Stimulated activated CD4-positive, alpha-beta T cell treated with anti-CD3 and anti-CD28 coated beads, Interleukin-2, amount 100 ng/mL, for 48 hours (primary cell): ENCODE measurements around the gene CT45A6.
"Not testable (repeated sequence)": the region's sequence is repeated elsewhere in the genome, so short reads cannot be mapped to it uniquely, and the experiment has no call there.

ENCODE experiments used
- DNase-seq, 2 donors: peaks; one replicate each; pipeline ENCODE4 v3.0.0-alpha.2; 2020

CT45A6 gene

DNA sequence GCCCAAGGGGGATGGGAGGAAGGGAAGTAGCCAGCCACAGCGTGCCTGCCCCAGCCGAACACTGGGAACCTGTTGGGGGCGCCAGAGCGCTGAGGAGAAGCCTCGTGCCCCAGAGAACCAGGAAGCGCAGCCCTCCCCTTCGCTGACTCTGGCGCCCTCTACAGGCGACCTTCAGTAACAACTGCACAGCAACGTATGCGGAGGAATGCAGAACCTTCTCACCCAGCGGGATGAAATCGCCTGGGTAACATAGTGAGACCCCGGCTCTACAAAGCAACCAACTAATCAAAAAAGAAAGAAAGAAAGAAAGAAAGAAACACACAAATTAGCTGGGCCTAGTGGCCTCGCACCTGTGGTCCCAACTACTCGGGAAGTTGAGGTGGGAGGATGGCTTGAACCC, at the start of gene CT45A6:
Gene CT45A6 (minus strand): TSS at position 101 of the 400 bp plus-strand sequence. CDS start 3,794 bp downstream, outside the sequence.
- not testable (repeated sequence) for DNase-seq

DNA sequence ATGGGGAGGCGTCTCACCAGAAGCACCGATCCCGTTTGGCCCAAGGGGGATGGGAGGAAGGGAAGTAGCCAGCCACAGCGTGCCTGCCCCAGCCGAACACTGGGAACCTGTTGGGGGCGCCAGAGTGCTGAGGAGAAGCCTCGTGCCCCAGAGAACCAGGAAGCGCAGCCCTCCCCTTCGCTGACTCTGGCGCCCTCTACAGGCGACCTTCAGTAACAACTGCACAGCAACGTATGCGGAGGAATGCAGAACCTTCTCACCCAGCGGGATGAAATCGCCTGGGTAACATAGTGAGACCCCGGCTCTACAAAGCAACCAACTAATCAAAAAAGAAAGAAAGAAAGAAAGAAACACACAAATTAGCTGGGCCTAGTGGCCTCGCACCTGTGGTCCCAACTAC, 34.6 kb upstream of the CT45A6 start, which contains the start of gene CT45A7:
Gene CT45A7 (minus strand): TSS at position 101 of the 400 bp plus-strand sequence. CDS start 3,747 bp downstream, outside the sequence.
- DNase-seq = not testable (repeated sequence)

GRCh38 chrX:135819912-135820311, 17.3 kb upstream of the CT45A6 start, which contains the start of gene CT45A2:
Gene CT45A2 (minus strand): TSS chrX:135820012. CDS start chrX:135816265, 3,747 bp downstream.
- not testable (repeated sequence) for DNase-seq

GRCh38 chrX:135785403-135785802, 17.2 kb downstream of the CT45A6 start, which contains the start of gene CT45A5:
Gene CT45A5 (minus strand): TSS chrX:135785503. CDS start chrX:135781729, 3,774 bp downstream.
- not testable (repeated sequence) for DNase-seq

DNA sequence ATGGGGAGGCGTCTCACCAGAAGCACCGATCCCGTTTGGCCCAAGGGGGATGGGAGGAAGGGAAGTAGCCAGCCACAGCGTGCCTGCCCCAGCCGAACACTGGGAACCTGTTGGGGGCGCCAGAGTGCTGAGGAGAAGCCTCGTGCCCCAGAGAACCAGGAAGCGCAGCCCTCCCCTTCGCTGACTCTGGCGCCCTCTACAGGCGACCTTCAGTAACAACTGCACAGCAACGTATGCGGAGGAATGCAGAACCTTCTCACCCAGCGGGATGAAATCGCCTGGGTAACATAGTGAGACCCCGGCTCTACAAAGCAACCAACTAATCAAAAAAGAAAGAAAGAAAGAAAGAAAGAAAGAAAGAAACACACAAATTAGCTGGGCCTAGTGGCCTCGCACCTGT, 34.5 kb downstream of the CT45A6 start, which contains the start of gene CT45A3:
Gene CT45A3 (minus strand): TSS at position 101 of the 400 bp plus-strand sequence. CDS start 3,747 bp downstream, outside the sequence.
- not testable (repeated sequence) for DNase-seq

DNA sequence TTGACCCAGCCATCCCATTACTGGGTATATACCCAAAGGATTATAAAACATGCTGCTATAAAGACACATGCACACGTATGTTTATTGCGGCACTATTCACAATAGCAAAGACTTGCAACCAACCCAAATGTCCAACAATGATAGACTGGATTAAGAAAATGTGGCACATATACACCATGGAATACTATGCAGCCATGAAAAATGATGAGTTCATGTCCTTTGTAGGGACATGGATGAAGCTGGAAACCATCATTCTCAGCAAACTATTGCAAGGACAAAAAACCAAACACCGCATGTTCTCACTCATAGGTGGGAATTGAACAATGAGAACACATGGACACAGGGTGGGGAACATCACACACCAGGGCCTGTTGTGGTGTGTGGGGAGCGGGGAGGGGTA, 57.8 kb downstream of the CT45A6 start:
- not testable (repeated sequence) for DNase-seq
